ENCODE results near the gene RABIF.
"Not testable (repeated sequence)": the region's sequence is repeated elsewhere in the genome, so short reads cannot be mapped to it uniquely, and the experiment has no call there.

The RABIF gene

GRCh38 chr1:202831906-202832305 lies 57.0 kb downstream of the RABIF start:
- no peak for DNase-seq

- not testable (repeated sequence) for DNase-seq
Observed at GRCh38 chr1:202829223-202829622, 59.7 kb downstream of the RABIF start.

Data from activated CD8-positive, alpha-beta memory T cell treated with anti-CD3 and anti-CD28 coated beads, Interleukin-2, amount 50 U/mL, for 4 hours (primary cell).